SK-N-MC (cell line): ENCODE data around the gene IFIT1.

ENCODE experiments used
- EZH2 ChIP-seq: fragments of 200-600 bp; sonication (generic); IDR thresholded peaks from one replicate; pipeline ENCODE4 v1.6.1; 2017; ENCODE audit warnings: antibody characterized with exemption
- FOXP2 ChIP-seq: optimal IDR thresholded peaks from 2 replicates; pipeline ENCODE3; 2011; ENCODE audit warnings: mild to moderate bottlenecking, moderate library complexity; ENCODE audit not compliant: insufficient read depth; ENCODE audit errors: extremely low read length, control extremely low read depth
- POLR2AphosphoS5 ChIP-seq: IDR thresholded peaks from 2 replicates; pipeline ENCODE4 v1.6.1; 2012; ENCODE audit warnings: mild to moderate bottlenecking, low read depth, low read length, borderline replicate concordance

- TF ChIP-seq EZH2, result no peak
- no peak for TF ChIP-seq POLR2AphosphoS5
- no peak for TF ChIP-seq FOXP2
Measured at GRCh38 chr10:89363729-89364442, 28.5 kb upstream of the IFIT1 start.
